LHCN-M2 (cell line): Measurements from ENCODE around the gene EDAR. TPM values are rescaled to one million over a fixed set of nuclear protein-coding genes. Genes with fewer than 3 reads are reported as not detected.

Experiments used
- DNase-seq: peaks from one replicate; pipeline ENCODE4 v3.0.0-alpha.2; 2012; ENCODE audit warnings: low read depth
- total RNA-seq: library from RNA; depleted of rRNA; stranded (reverse); fragments of >200 nt; gene quantifications from 2 replicates; pipeline ENCODE4 v1.2.3, GENCODE V29; 2014; rRNA removed

The EDAR gene
- total RNA-seq, 1 experiment from 2014 or later, result not detected

DNA sequence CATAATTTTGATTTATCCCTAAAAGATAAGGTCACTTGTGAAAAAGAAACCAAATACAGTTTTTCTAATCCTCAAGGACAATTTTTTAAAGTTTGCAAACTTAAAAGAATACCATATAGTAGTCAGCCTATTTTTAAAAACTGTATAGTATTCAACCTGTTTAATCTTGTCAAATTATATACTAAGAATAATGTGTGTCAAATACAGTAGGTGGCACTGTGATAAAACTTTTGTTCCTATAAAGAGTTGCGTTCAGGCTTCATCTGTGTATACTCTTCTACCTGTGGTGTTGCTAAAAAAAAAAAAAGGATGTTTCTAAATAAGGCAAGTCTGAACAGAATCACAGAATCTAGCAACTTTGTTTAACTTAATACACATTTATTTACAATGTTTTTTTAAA, 133.8 kb downstream of the EDAR start:
- DNase-seq, result peak; percentile 14

DNA sequence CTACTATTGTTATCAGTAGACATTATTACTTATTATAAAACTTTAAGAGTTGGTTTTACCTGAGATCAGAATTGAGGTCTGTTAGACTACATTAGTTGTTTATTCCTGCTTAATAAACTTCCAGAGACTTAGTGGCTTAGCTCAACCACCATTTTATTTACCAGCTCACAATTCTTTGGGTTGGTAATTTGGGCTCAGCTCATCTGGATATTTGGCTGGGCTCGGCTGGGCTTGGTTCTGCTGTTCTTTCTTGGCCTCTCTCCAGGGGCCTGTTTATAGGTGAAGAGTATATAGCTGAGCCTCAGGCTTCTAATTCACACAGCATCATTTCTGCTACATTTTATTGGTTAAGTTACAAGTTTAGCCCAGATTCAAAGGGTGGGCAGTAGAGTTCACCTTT, 134.5 kb downstream of the EDAR start:
- DNase-seq, result no peak

DNA sequence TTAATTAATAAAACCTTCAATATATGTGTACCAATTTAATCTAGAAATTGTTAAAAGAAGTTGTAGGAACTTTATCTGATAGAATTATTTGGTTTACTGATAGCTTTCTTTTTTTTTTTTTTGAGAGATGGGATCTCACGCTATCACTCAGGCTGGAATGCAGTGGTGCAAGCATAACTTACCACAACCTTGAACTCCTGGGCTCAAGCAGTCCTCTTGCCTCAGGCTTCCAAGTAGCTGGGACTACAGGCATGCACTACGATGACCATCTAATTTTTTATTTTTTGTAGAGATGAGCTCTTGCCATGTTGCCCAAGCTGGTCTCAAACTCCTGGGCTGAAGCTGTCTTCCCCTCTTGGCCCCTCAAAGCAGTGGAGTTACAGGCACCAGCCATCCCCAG, 135.6 kb downstream of the EDAR start:
- DNase-seq, result no peak

DNA sequence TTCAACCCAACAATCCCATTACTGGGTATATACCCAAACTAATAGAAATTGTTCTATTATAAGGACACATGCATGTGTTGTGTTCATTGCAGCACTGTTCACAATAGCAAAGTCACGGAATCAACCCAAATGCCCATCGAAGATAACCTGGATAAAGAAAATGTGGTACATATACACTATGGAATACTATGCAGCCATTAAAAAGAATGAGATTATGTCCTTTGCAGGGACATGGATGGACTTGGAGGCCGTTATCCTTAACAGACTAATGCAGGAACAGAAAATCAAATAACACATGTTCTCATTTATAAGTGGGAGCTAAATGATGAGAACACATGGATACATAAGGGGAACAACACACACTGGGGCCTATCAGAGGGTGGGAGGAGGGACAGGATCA, 136.6 kb downstream of the EDAR start:
- DNase-seq, result no peak

DNA sequence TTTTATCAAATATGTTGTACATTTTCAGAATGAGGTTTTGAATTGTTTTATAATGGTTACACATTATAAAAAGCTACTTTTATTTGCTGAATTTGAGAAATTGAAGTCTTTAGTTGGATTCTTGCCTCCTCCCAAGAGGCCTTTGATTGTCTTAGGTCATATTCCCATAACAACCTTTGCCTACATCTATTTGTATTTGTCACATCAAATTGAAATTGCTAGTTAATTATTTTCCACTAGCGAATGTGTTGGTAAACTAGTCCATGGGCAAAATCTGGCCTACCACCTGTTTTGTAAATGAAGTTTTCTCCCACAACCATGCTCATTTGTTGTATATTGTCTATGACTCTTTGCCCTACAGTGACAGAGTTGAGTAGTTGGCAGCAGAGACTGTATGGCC, 142.0 kb downstream of the EDAR start:
- DNase-seq, result no peak

DNA sequence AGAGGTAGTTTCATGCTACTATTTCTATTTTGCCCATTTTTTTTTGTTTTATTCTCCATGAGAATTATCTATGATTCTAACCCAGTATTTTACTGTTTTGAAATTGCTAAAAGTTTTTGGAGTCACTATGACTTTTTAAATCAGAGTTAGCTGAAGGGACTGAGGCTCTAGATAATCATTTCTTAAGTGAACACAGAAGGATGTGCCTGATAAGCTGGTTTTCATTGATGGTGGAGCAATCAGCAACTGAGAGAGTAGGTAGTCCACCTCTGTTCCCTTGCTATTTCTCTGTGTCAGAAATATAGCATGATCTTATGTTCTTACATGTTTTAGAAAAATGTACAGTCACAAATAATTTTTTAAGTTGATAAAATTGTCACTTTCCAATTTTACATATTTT, 143.1 kb downstream of the EDAR start:
- DNase-seq, result no peak

Other genes starting within 250 kb of the EDAR start
- gene CCDC138, start 202.4 kb downstream of the EDAR start, total RNA-seq, result 8.0 and 8.7 TPM in 2 replicates
- gene SH3RF3, start 140.0 kb upstream of the EDAR start, total RNA-seq, result 6.6 and 7.4 TPM in 2 replicates